Measurements from ENCODE around the gene GTF3C1.

Gene GTF3C1

GRCh38 chr16:27499659-27500055 lies 50.1 kb downstream of the GTF3C1 start (continued):
- TF ChIP-seq BACH2 (CRISPR knock-in tag; IDR thresholded peaks at IDR 0.05; ENCODE audit: borderline replicate concordance) (no peak), TOX (CRISPR knock-in tag; IDR thresholded peaks at IDR 0.05; ENCODE audit: borderline replicate concordance) (no peak)
- TF ChIP-seq, protein P1, sequence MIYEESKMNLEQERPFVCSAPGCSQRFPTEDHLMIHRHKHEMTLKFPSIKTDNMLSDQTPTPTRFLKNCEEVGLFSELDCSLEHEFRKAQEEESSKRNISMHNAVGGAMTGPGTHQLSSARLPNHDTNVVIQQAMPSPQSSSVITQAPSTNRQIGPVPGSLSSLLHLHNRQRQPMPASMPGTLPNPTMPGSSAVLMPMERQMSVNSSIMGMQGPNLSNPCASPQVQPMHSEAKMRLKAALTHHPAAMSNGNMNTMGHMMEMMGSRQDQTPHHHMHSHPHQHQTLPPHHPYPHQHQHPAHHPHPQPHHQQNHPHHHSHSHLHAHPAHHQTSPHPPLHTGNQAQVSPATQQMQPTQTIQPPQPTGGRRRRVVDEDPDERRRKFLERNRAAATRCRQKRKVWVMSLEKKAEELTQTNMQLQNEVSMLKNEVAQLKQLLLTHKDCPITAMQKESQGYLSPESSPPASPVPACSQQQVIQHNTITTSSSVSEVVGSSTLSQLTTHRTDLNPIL (CRISPR knock-in tag; IDR thresholded peaks at IDR 0.05; ENCODE audit: low read depth), result no peak

GRCh38 chr16:27498916-27499658 lies 50.6 kb downstream of the GTF3C1 start:
- ATAC-seq, result no peak
- no peak for TF ChIP-seq POU6F1 (CRISPR knock-in tag; IDR thresholded peaks at IDR 0.05; ENCODE audit: borderline replicate concordance, low read depth)
- TF ChIP-seq ZNF565 (CRISPR knock-in tag; conservative IDR thresholded peaks at IDR 0.05; ENCODE audit: low read depth), result no peak
- no peak for TF ChIP-seq BACH2 (CRISPR knock-in tag; IDR thresholded peaks at IDR 0.05; ENCODE audit: borderline replicate concordance)
- no peak for TF ChIP-seq TSHZ2 (CRISPR knock-in tag; IDR thresholded peaks at IDR 0.05)
- TF ChIP-seq TOX (CRISPR knock-in tag; IDR thresholded peaks at IDR 0.05; ENCODE audit: borderline replicate concordance), result no peak
- TF ChIP-seq ZFP3 (CRISPR knock-in tag; IDR thresholded peaks at IDR 0.05), result no peak
- no peak for TF ChIP-seq OSR1 (CRISPR knock-in tag; IDR thresholded peaks at IDR 0.05)
- no peak for TF ChIP-seq ZNF70 (CRISPR knock-in tag; IDR thresholded peaks at IDR 0.05)
- TF ChIP-seq ISL1 (CRISPR knock-in tag; IDR thresholded peaks at IDR 0.05), result no peak
- no peak for TF ChIP-seq PPARA (CRISPR knock-in tag; IDR thresholded peaks at IDR 0.05; ENCODE audit: borderline replicate concordance)
- TF ChIP-seq CSRNP3 (CRISPR knock-in tag; IDR thresholded peaks at IDR 0.05), result no peak
- no peak for TF ChIP-seq CSDC2 (CRISPR knock-in tag; IDR thresholded peaks at IDR 0.05)
- no peak for TF ChIP-seq ZFP30 (CRISPR knock-in tag; IDR thresholded peaks at IDR 0.05)
- TF ChIP-seq ZC3H10 (CRISPR knock-in tag; IDR thresholded peaks at IDR 0.05), result no peak

DNA sequence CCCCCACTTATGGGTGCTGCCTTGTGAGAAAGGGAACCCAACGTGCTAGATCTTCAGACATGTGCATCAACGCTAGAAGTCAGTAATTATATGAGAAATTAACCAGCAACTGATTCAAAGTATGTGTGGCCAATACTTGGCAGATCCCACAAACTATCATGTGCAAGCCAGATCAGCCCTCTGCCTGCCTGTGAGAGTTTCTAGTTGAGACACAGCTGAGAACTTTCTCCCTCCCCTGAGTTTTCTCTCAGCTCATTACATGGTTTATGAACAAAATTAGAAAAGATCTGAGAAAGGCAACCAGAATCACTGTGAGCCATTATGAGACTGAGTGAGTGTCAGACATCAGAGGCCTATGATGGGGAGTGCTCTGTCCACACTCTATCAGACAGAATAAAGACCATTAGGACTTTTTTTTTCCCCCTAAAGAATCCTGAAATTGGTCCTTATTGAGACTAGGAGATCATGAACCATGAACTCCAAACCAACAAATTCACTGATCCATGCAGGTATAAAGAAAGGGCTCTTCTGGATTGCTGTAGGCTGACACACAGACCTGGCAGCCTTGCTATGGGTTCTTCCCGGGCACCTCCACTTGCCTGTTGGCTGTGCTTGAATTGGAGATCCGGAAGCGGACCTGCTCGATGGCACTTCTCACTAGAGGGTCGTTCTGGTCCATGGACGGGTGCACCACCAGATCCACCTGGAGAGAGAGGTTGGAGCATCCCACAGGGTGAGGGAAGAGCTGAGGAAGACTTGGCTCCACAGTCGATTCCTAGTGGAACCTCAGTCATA lies 51.5 kb downstream of the GTF3C1 start:
- ATAC-seq, result no peak
- no peak for TF ChIP-seq ZNF70 (CRISPR knock-in tag; IDR thresholded peaks at IDR 0.05)
- TF ChIP-seq ZNF8 (CRISPR knock-in tag; IDR thresholded peaks at IDR 0.05), result no peak
- no peak for TF ChIP-seq GLIS3 (CRISPR knock-in tag; IDR thresholded peaks at IDR 0.05)
- no peak for TF ChIP-seq CSRNP3 (CRISPR knock-in tag; IDR thresholded peaks at IDR 0.05)
- TF ChIP-seq, protein P2, sequence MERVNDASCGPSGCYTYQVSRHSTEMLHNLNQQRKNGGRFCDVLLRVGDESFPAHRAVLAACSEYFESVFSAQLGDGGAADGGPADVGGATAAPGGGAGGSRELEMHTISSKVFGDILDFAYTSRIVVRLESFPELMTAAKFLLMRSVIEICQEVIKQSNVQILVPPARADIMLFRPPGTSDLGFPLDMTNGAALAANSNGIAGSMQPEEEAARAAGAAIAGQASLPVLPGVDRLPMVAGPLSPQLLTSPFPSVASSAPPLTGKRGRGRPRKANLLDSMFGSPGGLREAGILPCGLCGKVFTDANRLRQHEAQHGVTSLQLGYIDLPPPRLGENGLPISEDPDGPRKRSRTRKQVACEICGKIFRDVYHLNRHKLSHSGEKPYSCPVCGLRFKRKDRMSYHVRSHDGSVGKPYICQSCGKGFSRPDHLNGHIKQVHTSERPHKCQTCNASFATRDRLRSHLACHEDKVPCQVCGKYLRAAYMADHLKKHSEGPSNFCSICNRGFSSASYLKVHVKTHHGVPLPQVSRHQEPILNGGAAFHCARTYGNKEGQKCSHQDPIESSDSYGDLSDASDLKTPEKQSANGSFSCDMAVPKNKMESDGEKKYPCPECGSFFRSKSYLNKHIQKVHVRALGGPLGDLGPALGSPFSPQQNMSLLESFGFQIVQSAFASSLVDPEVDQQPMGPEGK (CRISPR knock-in tag; IDR thresholded peaks at IDR 0.05; ENCODE audit: borderline replicate concordance), result no peak
- no peak for TF ChIP-seq BACH2 (CRISPR knock-in tag; IDR thresholded peaks at IDR 0.05; ENCODE audit: borderline replicate concordance)
- no peak for TF ChIP-seq TSHZ2 (CRISPR knock-in tag; IDR thresholded peaks at IDR 0.05)
- TF ChIP-seq TCF4 (CRISPR knock-in tag; IDR thresholded peaks at IDR 0.05; ENCODE audit: borderline replicate concordance), result no peak
- no peak for TF ChIP-seq OSR1 (CRISPR knock-in tag; IDR thresholded peaks at IDR 0.05)
- no peak for TF ChIP-seq POU6F1 (CRISPR knock-in tag; IDR thresholded peaks at IDR 0.05; ENCODE audit: borderline replicate concordance, low read depth)
